ENCODE measurements around the gene ZNF804B.

DNA sequence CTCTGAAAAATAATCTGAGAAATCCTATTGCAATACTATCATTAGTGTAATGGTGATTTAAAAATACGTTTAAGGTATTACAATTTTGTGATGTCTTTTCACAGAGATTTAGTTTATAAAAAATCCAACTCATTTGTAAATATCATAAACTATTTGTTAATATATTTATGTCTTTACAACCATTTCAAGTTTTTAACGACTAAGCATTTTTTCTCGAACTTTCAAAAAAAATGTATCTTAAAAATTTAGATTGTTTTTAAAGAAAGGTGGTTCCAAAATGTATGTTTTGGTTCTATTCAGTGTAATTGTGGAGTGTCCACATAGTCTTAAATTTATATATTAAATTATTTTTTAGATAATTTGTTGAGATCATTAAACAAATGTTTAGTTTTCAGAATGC is 170.2 kb downstream of the ZNF804B start:
- TF ChIP-seq, protein P1, sequence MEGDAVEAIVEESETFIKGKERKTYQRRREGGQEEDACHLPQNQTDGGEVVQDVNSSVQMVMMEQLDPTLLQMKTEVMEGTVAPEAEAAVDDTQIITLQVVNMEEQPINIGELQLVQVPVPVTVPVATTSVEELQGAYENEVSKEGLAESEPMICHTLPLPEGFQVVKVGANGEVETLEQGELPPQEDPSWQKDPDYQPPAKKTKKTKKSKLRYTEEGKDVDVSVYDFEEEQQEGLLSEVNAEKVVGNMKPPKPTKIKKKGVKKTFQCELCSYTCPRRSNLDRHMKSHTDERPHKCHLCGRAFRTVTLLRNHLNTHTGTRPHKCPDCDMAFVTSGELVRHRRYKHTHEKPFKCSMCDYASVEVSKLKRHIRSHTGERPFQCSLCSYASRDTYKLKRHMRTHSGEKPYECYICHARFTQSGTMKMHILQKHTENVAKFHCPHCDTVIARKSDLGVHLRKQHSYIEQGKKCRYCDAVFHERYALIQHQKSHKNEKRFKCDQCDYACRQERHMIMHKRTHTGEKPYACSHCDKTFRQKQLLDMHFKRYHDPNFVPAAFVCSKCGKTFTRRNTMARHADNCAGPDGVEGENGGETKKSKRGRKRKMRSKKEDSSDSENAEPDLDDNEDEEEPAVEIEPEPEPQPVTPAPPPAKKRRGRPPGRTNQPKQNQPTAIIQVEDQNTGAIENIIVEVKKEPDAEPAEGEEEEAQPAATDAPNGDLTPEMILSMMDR (IDR thresholded peaks at IDR 0.05; ENCODE audit: insufficient read depth, low read length): no peak
- TF ChIP-seq, protein P2, sequence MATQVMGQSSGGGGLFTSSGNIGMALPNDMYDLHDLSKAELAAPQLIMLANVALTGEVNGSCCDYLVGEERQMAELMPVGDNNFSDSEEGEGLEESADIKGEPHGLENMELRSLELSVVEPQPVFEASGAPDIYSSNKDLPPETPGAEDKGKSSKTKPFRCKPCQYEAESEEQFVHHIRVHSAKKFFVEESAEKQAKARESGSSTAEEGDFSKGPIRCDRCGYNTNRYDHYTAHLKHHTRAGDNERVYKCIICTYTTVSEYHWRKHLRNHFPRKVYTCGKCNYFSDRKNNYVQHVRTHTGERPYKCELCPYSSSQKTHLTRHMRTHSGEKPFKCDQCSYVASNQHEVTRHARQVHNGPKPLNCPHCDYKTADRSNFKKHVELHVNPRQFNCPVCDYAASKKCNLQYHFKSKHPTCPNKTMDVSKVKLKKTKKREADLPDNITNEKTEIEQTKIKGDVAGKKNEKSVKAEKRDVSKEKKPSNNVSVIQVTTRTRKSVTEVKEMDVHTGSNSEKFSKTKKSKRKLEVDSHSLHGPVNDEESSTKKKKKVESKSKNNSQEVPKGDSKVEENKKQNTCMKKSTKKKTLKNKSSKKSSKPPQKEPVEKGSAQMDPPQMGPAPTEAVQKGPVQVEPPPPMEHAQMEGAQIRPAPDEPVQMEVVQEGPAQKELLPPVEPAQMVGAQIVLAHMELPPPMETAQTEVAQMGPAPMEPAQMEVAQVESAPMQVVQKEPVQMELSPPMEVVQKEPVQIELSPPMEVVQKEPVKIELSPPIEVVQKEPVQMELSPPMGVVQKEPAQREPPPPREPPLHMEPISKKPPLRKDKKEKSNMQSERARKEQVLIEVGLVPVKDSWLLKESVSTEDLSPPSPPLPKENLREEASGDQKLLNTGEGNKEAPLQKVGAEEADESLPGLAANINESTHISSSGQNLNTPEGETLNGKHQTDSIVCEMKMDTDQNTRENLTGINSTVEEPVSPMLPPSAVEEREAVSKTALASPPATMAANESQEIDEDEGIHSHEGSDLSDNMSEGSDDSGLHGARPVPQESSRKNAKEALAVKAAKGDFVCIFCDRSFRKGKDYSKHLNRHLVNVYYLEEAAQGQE (IDR thresholded peaks at IDR 0.05; ENCODE audit: insufficient replicate concordance, low read depth): no peak
- TF ChIP-seq POLR2AphosphoS5 (IDR thresholded peaks at IDR 0.05; ENCODE audit: low read depth) (no peak), GABPA (IDR thresholded peaks at IDR 0.05; ENCODE audit: low read depth) (no peak)
